ENCODE measurements around the gene KLF5. TPM values are rescaled to one million over a fixed set of nuclear protein-coding genes. Genes with fewer than 3 reads are reported as not detected.

KLF5 gene
- polyA plus RNA-seq, 1 of the 3 experiments (the other 2 are of a cell fraction) = 2.7 TPM

GRCh38 chr13:73082471-73082870 lies 23.7 kb downstream of the KLF5 start:
- Histone ChIP-seq H3K27ac (ENCODE audit: low read depth in 2 of 2, low read length in 1 of 2) (no peak overlapping the region), H2AFZ (ENCODE audit: low read depth) (0 out of 2 replicates have a peak overlapping the region, but pooled peaks have one; percentile 11), H3K9me2 (no peaks in the 10 kb centered on the region), H3K9me3 (no peaks in the 10 kb centered on the region), H3K4me2 (no peak overlapping the region), H3K27me3 (ENCODE audit: insufficient read depth) (no peaks in the 10 kb centered on the region), H3K4me3 (ENCODE audit: low read depth in 2 of 2, low read length in 1 of 2) (no peak overlapping the region), H3K4me1 (ENCODE audit: control insufficient read depth in 1 of 2, insufficient read depth in 2 of 2, low read depth in 1 of 2, low read length in 1 of 2) (no peaks in the 10 kb centered on the region), H3K36me3 (replicated peaks in 1 of 2; ENCODE audit: control insufficient read depth in 1 of 2, insufficient read depth in 2 of 2, low read length in 1 of 2) (no peaks in the 10 kb centered on the region), H3F3A (replicated peaks; ENCODE audit: insufficient read depth) (peaks cover 3% of the 10 kb centered on the region), H3K79me2 (ENCODE audit: insufficient read depth) (no peaks in the 10 kb centered on the region), H3K9ac (no peak overlapping the region), H4K20me1 (ENCODE audit: insufficient read depth) (no peaks in the 10 kb centered on the region)
- no peak for TF ChIP-seq RAD21 (IDR thresholded peaks at IDR 0.05; ENCODE audit: low read length)
- TF ChIP-seq NRF1 (IDR thresholded peaks at IDR 0.05; ENCODE audit: low read depth, low read length) = no peak
- TF ChIP-seq ZBTB33 (IDR thresholded peaks at IDR 0.05; ENCODE audit: borderline replicate concordance, low read depth) = no peak
- no peak for TF ChIP-seq CTCF (IDR thresholded peaks at IDR 0.05)
- TF ChIP-seq SIN3A (IDR thresholded peaks at IDR 0.05; ENCODE audit: borderline replicate concordance, low read depth, low read length) = no peak
- no peak for TF ChIP-seq MAX (IDR thresholded peaks at IDR 0.05; ENCODE audit: low read depth)
- no peak for TF ChIP-seq FOXM1 (IDR thresholded peaks at IDR 0.05; ENCODE audit: low read depth)
- TF ChIP-seq RXRA (IDR thresholded peaks at IDR 0.05; ENCODE audit: borderline replicate concordance, low read depth) = no peak
- TF ChIP-seq RFX5 (IDR thresholded peaks at IDR 0.05; ENCODE audit: low read length) = no peak
- no peak for TF ChIP-seq NFIC (IDR thresholded peaks at IDR 0.05; ENCODE audit: borderline replicate concordance)
- TF ChIP-seq EP300 (IDR thresholded peaks at IDR 0.05; ENCODE audit: borderline replicate concordance in 1 of 2, low read depth in 1 of 2, low read length in 1 of 2) = no peak
- TF ChIP-seq FOSL2 (IDR thresholded peaks at IDR 0.05; ENCODE audit: borderline replicate concordance, low read depth) = no peak
- no peak for TF ChIP-seq USF2 (IDR thresholded peaks at IDR 0.05; ENCODE audit: borderline replicate concordance, low read depth, low read length)
- TF ChIP-seq ELF1 (IDR thresholded peaks at IDR 0.05) = no peak
- no peak for TF ChIP-seq IRF3 (IDR thresholded peaks at IDR 0.05; ENCODE audit: low read depth, low read length)
- TF ChIP-seq JUND (IDR thresholded peaks at IDR 0.05) = no peak
- TF ChIP-seq GABPA (IDR thresholded peaks at IDR 0.05; ENCODE audit: low read depth) = no peak
- no peak for TF ChIP-seq YY1 (IDR thresholded peaks at IDR 0.05; ENCODE audit: low read depth)
- DNase-seq = no peak
- WGBS (ENCODE audit: low lambda C conversion rate) = 61% methylated on average over 5 of the region's 5 CpGs
- ChIA-PET CTCF (interaction anchor here (1.3 kb wide), 1 partner anchor 10 kb away, joined by 4 read pairs; no protein-coding TSS in a partner anchor), POLR2A (no interaction called here)
